OCI-LY1 (cell line): ENCODE results near the gene BRCA1.
"Not testable (repeated sequence)": the region's sequence is repeated elsewhere in the genome, so short reads cannot be mapped to it uniquely, and the experiment has no call there.

ENCODE experiments used
- H2AFZ ChIP-seq: fragments of 200-600 bp; sonication (generic), shearing (Covaris generic); 2 replicates; pipeline ENCODE4 v1.6.0; 2014; ENCODE audit warnings: antibody characterized with exemption, mild to moderate bottlenecking, low read length
- H3F3A ChIP-seq: fragments of 200-600 bp; sonication (generic), shearing (Covaris generic); 2 replicates; pipeline ENCODE4 v1.6.0; 2014; ENCODE audit warnings: mild to moderate bottlenecking, antibody characterized with exemption, low read length, moderate library complexity; ENCODE audit not compliant: insufficient read depth
- H3K27ac ChIP-seq: fragments of 200-600 bp; sonication (generic); 2 replicates; pipeline ENCODE4 v1.5.1; 2014; ENCODE audit warnings: low read length, mixed run types, mild to moderate bottlenecking, low read depth; ENCODE audit not compliant: poor library complexity, severe bottlenecking
- H3K27me3 ChIP-seq: fragments of 200-600 bp; sonication (generic); 2 replicates; pipeline ENCODE4 v1.6.0; 2014; ENCODE audit warnings: antibody characterized with exemption, mild to moderate bottlenecking, low read length, moderate library complexity; ENCODE audit not compliant: insufficient read depth
- H3K36me3 ChIP-seq: fragments of 200-600 bp; sonication (generic); 2 replicates; pipeline ENCODE4 v1.6.1; 2014; ENCODE audit warnings: mild to moderate bottlenecking, antibody characterized with exemption, low read length, moderate library complexity, mixed read lengths; ENCODE audit not compliant: insufficient read depth
- H3K4me1 ChIP-seq: fragments of 200-600 bp; sonication (generic); 2 replicates; pipeline ENCODE4 v1.5.1; 2014; ENCODE audit warnings: mild to moderate bottlenecking, low read length, moderate library complexity; ENCODE audit not compliant: insufficient read depth, severe bottlenecking
- H3K4me2 ChIP-seq: fragments of 200-600 bp; sonication (generic), shearing (Covaris generic); 2 replicates; pipeline ENCODE4 v1.6.1; 2014; ENCODE audit warnings: low read length
- H3K4me3 ChIP-seq: fragments of 200-600 bp; sonication (generic); 2 replicates; pipeline ENCODE4 v1.5.1; 2014; ENCODE audit warnings: low read length, low read depth, mild to moderate bottlenecking, mixed read lengths; ENCODE audit not compliant: poor library complexity, severe bottlenecking
- H3K79me2 ChIP-seq: fragments of 200-600 bp; shearing (Covaris generic); 2 replicates; pipeline ENCODE4 v1.6.1; 2016; ENCODE audit warnings: mixed run types, low read length, mixed read lengths; ENCODE audit not compliant: insufficient read depth
- H3K9ac ChIP-seq: fragments of 200-600 bp; sonication (generic), shearing (Covaris generic); 2 replicates; pipeline ENCODE4 v1.6.1; 2014; ENCODE audit warnings: mild to moderate bottlenecking, low read length, mixed read lengths
- H3K9me2 ChIP-seq: fragments of 200-600 bp; sonication (generic), shearing (Covaris generic); 2 replicates; pipeline ENCODE4 v1.6.1; 2014; ENCODE audit warnings: low read depth, mild to moderate bottlenecking, low read length, mixed read lengths
- H3K9me3 ChIP-seq: fragments of 200-600 bp; shearing (Covaris generic); 2 replicates; pipeline ENCODE4 v1.6.1; 2014; ENCODE audit warnings: low read length, mixed read lengths
- H4K20me1 ChIP-seq: fragments of 200-600 bp; sonication (generic), shearing (Covaris generic); 2 replicates; pipeline ENCODE4 v1.6.0; 2016; ENCODE audit warnings: mild to moderate bottlenecking, low read length; ENCODE audit not compliant: insufficient read depth
- EZH2 ChIP-seq: fragments of 200-600 bp; sonication (generic), shearing (Covaris generic); IDR thresholded peaks from 2 replicates; pipeline ENCODE4 v1.8.0; 2017; ENCODE audit warnings: borderline replicate concordance, mixed run types, mild to moderate bottlenecking, antibody characterized with exemption, low read length, moderate library complexity, mixed read lengths
- TF ChIP-seq, protein P1 (sequence below): fragments of 200-600 bp; sonication (generic), shearing (Covaris generic); IDR thresholded peaks from 2 replicates; pipeline ENCODE4 v1.5.1; 2017; ENCODE audit warnings: mild to moderate bottlenecking, antibody characterized with exemption, low read length, moderate library complexity, mixed read lengths

The BRCA1 gene

DNA sequence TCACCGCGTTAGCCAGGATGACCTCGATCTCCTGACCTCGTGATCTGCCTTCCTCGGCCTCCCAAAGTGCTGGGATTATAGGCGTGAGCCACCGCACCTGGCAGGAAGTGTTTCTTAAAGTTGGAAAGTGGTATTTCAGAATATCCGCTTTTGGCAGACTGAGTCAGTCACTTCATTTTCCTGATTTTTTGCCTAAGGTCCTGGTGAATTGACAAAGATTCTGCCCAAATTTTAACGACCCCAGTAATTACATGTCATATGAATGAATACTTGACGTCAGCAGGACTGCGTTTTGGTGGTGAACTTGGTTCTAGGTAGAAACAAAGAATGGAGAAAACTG is 4.5 kb upstream of the BRCA1 start:
- H3K4me1 ChIP-seq, result peaks cover 25% of the 10 kb centered on the region
- H3F3A ChIP-seq, result no peaks in the 10 kb centered on the region
- no peaks in the 10 kb centered on the region for H3K27me3 ChIP-seq
- peak overlapping the region; percentile 74 for H3K27ac ChIP-seq
- H3K9me3 ChIP-seq, result no peaks in the 10 kb centered on the region
- no peak overlapping the region for H2AFZ ChIP-seq
- TF ChIP-seq EZH2, result no peak
- TF ChIP-seq, protein P1, sequence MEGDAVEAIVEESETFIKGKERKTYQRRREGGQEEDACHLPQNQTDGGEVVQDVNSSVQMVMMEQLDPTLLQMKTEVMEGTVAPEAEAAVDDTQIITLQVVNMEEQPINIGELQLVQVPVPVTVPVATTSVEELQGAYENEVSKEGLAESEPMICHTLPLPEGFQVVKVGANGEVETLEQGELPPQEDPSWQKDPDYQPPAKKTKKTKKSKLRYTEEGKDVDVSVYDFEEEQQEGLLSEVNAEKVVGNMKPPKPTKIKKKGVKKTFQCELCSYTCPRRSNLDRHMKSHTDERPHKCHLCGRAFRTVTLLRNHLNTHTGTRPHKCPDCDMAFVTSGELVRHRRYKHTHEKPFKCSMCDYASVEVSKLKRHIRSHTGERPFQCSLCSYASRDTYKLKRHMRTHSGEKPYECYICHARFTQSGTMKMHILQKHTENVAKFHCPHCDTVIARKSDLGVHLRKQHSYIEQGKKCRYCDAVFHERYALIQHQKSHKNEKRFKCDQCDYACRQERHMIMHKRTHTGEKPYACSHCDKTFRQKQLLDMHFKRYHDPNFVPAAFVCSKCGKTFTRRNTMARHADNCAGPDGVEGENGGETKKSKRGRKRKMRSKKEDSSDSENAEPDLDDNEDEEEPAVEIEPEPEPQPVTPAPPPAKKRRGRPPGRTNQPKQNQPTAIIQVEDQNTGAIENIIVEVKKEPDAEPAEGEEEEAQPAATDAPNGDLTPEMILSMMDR, result no peak
- peak overlapping the region; percentile 60 for H3K4me2 ChIP-seq
- peak overlapping the region; percentile 41 for H3K4me3 ChIP-seq
- no peaks in the 10 kb centered on the region for H3K9me2 ChIP-seq
- peaks cover 10% of the 10 kb centered on the region; the same call in 1 of the 2 replicates for H3K79me2 ChIP-seq
- H3K9ac ChIP-seq, result peak overlapping the region; percentile 42; the same call in 1 of the 2 replicates
- peaks cover 35% of the 10 kb centered on the region for H3K36me3 ChIP-seq
- no peaks in the 10 kb centered on the region for H4K20me1 ChIP-seq

DNA sequence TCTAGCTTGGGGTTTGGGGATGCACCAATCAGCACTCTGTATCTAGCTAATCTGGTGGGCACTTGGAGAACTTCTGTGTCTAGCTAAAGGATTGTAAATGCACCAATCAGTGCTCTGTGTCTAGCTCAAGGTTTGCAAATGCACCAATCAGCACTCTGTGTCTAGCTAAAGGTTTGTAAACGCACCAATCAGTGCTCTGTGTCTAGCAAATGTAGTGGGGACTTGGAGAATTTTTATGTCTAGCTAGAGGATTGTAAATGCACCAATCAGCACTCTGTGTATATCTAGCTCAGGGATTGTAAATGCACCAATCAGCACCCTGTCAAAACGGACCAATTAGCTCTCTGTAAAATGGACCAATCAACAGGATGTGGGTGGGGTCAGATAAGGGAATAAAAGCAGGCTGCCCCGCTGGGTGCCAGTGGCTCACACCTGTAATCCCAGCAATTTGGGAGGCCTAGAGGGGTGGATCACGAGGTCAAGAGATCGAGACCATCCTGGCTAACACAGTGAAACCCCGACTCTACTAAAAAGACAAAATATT is 2.2 kb upstream of the BRCA1 start:
- H3K9ac ChIP-seq, H3K27me3 ChIP-seq, H3K4me2 ChIP-seq, H3K27ac ChIP-seq, H4K20me1 ChIP-seq, H3F3A ChIP-seq, H3K9me2 ChIP-seq, H2AFZ ChIP-seq, H3K4me3 ChIP-seq, H3K9me3 ChIP-seq: not testable (repeated sequence)
- Histone ChIP-seq H3K79me2 (peaks cover 10% of the 10 kb centered on the region; the same call in 1 of the 2 replicates), H3K4me1 (peaks cover 34% of the 10 kb centered on the region), H3K36me3 (peaks cover 24% of the 10 kb centered on the region)

DNA sequence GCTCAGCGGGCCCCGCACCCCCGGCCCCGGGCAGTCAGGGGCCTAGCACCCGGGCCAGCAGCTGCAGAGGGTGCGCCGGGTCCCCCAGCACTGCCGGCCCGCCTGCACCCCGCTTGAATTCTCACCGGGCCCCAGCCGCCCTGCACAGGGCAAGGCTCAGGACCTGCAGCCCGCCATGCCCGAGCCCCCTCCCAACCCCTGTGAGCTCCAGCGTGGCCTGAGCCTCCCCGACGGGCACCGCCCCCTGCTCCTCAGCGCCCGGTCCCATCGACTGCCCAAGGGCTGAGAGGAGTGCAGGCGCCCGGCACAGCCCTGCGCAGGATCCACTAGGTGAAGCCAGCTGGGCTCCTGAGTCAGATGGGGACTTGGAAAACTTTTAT is 1.7 kb upstream of the BRCA1 start:
- no peak overlapping the region for H3K9ac ChIP-seq
- H4K20me1 ChIP-seq, result no peaks in the 10 kb centered on the region
- no peak overlapping the region for H2AFZ ChIP-seq
- TF ChIP-seq, protein P1, result no peak
- TF ChIP-seq EZH2, result no peak
- no peaks in the 10 kb centered on the region for H3K9me3 ChIP-seq
- no peaks in the 10 kb centered on the region for H3K27me3 ChIP-seq
- H3F3A ChIP-seq, result no peaks in the 10 kb centered on the region
- no peak overlapping the region for H3K4me2 ChIP-seq
- H3K4me3 ChIP-seq, result no peak overlapping the region
- peaks cover 34% of the 10 kb centered on the region for H3K4me1 ChIP-seq
- H3K36me3 ChIP-seq, result peaks cover 24% of the 10 kb centered on the region
- H3K79me2 ChIP-seq, result peaks cover 10% of the 10 kb centered on the region; the same call in 1 of the 2 replicates
- H3K27ac ChIP-seq, result no peak overlapping the region
- H3K9me2 ChIP-seq, result no peaks in the 10 kb centered on the region
